HG02588 (cell line): Measurements from ENCODE around the gene EFHC1.

Experiments used
- ATAC-seq: cut with Tn5 transposase; IDR thresholded peaks from one replicate; pipeline ENCODE4 v1.9.1; 2021; ENCODE audit warnings: mild to moderate bottlenecking, moderate library complexity; ENCODE audit not compliant: unreplicated experiment

Gene EFHC1

GRCh38 chr6:52551483-52552277 lies 131.5 kb downstream of the EFHC1 start:
- no peak for ATAC-seq

- ATAC-seq = peak; percentile 97
These were observed 132.1 kb downstream of the EFHC1 start for GRCh38 chr6:52552278-52552643.

- no peak for ATAC-seq
These were observed 133.0 kb downstream of the EFHC1 start for GRCh38 chr6:52553158-52553557.

GRCh38 chr6:52553719-52554118 lies 133.6 kb downstream of the EFHC1 start:
- ATAC-seq = no peak

GRCh38 chr6:52554684-52555280 lies 134.6 kb downstream of the EFHC1 start:
- ATAC-seq = no peak

- ATAC-seq = no peak
These were observed 135.5 kb downstream of the EFHC1 start for GRCh38 chr6:52555518-52556233.

GRCh38 chr6:52557389-52558265 lies 137.5 kb downstream of the EFHC1 start:
- ATAC-seq = no peak

- ATAC-seq = no peak
These were observed 138.3 kb downstream of the EFHC1 start for GRCh38 chr6:52558266-52559000.

- ATAC-seq = no peak
These were observed 140.3 kb downstream of the EFHC1 start for GRCh38 chr6:52560462-52560861.

- ATAC-seq = no peak
These were observed 142.8 kb downstream of the EFHC1 start for GRCh38 chr6:52562911-52563310.

- ATAC-seq = no peak
These were observed 144.7 kb downstream of the EFHC1 start for GRCh38 chr6:52564856-52565255.

- ATAC-seq = peak; percentile 67
These were observed 146.1 kb downstream of the EFHC1 start for GRCh38 chr6:52566201-52566600.

GRCh38 chr6:52566853-52567279 lies 146.7 kb downstream of the EFHC1 start:
- ATAC-seq = no peak

- ATAC-seq = no peak
These were observed 148.2 kb downstream of the EFHC1 start for GRCh38 chr6:52568320-52568719.

GRCh38 chr6:52570291-52570700 lies 150.2 kb downstream of the EFHC1 start:
- ATAC-seq = no peak

- ATAC-seq = no peak
These were observed 151.1 kb downstream of the EFHC1 start for GRCh38 chr6:52571099-52571755.

- ATAC-seq = no peak
These were observed 152.4 kb downstream of the EFHC1 start for GRCh38 chr6:52572536-52572935.

- no peak for ATAC-seq
These were observed 153.2 kb downstream of the EFHC1 start for GRCh38 chr6:52573295-52573694.
